ENCODE data around the gene MRPL38. TPM values are rescaled to one million over a fixed set of nuclear protein-coding genes. Genes with fewer than 3 reads are reported as not detected.

The MRPL38 gene
- total RNA-seq, 2 experiments from 2014 or later = 115 to 139 TPM

DNA sequence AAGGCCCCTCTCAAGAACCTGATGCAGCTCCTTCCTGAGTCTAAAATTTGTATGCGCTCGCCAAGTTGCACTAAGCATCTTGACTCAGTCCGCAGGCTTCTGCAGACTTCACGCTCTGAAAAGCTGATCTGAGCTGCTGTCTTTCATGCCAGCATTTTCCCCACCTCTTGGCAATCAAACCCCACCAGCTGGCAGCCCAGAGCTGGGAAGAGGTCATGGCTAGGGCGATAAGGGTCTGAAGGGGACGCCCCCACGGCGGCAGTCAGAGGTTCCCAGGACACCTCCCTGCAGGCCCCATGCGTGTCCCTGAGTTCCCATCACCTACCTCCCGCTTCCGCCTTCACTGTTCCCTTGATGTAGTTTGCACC is 55.4 kb downstream of the MRPL38 start:
- no peak overlapping the region for H3K27ac Mint-ChIP-seq
- H3K36me3 Mint-ChIP-seq = peaks cover 24% of the 10 kb centered on the region
- DNase-seq (no peak), ATAC-seq (no peak)
- no peak overlapping the region for H3K4me3 Mint-ChIP-seq
- H3K27me3 Mint-ChIP-seq = no peaks in the 10 kb centered on the region
- H3K9me3 Mint-ChIP-seq (ENCODE audit: low read depth) = no peaks in the 10 kb centered on the region
- CTCF ChIA-PET = interaction anchor here (1.0 to 4.2 kb wide), 14 partner anchors 9 to 95 kb away, joined by 3 to 39 read pairs (median 8); partner anchors contain the start of genes GALK1 and TRIM65
- H3K4me1 Mint-ChIP-seq = peaks cover 28% of the 10 kb centered on the region

Other genes starting within 250 kb of the MRPL38 start
- gene RECQL5, start 237.7 kb downstream of the MRPL38 start, total RNA-seq = 10 to 100 TPM; 35.5 to 46.2 TPM
- gene SAP30BP, start 237.5 kb downstream of the MRPL38 start, total RNA-seq = 100 to 1,000 TPM in 1 of 2 experiments, 10 to 100 TPM in 1; 100.0 to 106 TPM
- gene ITGB4, start 183.4 kb downstream of the MRPL38 start, total RNA-seq = 1 to 10 TPM; 1.0 to 1.1 TPM
- 10 to 100 TPM; 46.1 to 53.7 TPM for gene GALK1, start 139.7 kb downstream of the MRPL38 start, total RNA-seq
- 10 to 100 TPM; 32.8 to 33.1 TPM for gene UNK, start 120.1 kb downstream of the MRPL38 start, total RNA-seq
- gene UNC13D, start 60.5 kb downstream of the MRPL38 start, total RNA-seq = 100 to 1,000 TPM; 212 to 218 TPM
- 10 to 100 TPM; 71.3 to 79.1 TPM for gene WBP2, start 49.5 kb downstream of the MRPL38 start, total RNA-seq
- 10 to 100 TPM; 13.4 to 24.3 TPM for gene TRIM47, start 26.3 kb downstream of the MRPL38 start, total RNA-seq
- 10 to 100 TPM; 33.3 to 33.6 TPM for gene TRIM65, start 7.9 kb downstream of the MRPL38 start, total RNA-seq
- 10 to 100 TPM; 26.6 to 36.7 TPM for gene FBF1, start 36.2 kb upstream of the MRPL38 start, total RNA-seq
- 10 to 100 TPM; 28.8 to 33.8 TPM for gene ACOX1, start 74.3 kb upstream of the MRPL38 start, total RNA-seq
- 10 to 100 TPM; 13.3 to 15.1 TPM for gene TEN1, start 74.4 kb upstream of the MRPL38 start, total RNA-seq
- 1 to 10 TPM; 6.3 to 7.0 TPM for gene CDK3, start 96.0 kb upstream of the MRPL38 start, total RNA-seq
- gene EVPL, start 122.4 kb upstream of the MRPL38 start, total RNA-seq = under 1 TPM in 1 of 2 experiments, not detected in 1; 0.03 TPM
- 100 to 1,000 TPM in 1 of 2 experiments, 10 to 100 TPM in 1; 92.0 to 116 TPM for gene SRP68, start 167.6 kb upstream of the MRPL38 start, total RNA-seq
- under 1 TPM; 0.29 to 0.47 TPM for gene GALR2, start 169.9 kb upstream of the MRPL38 start, total RNA-seq
- gene ZACN, start 174.3 kb upstream of the MRPL38 start, total RNA-seq = under 1 TPM; 0.26 to 0.87 TPM
- gene EXOC7, start 198.9 kb upstream of the MRPL38 start, total RNA-seq = 100 to 1,000 TPM; 132 to 137 TPM
- gene FOXJ1, start 236.4 kb upstream of the MRPL38 start, total RNA-seq = under 1 TPM in 1 of 2 experiments, not detected in 1; 0.55 TPM